ELR (cell line): Measurements from ENCODE around the gene ZNF277.

Experiments
- DNase-seq: peaks from one replicate; pipeline ENCODE4 v3.0.0-alpha.2; 2015; ENCODE audit warnings: low read depth

Gene ZNF277

DNA sequence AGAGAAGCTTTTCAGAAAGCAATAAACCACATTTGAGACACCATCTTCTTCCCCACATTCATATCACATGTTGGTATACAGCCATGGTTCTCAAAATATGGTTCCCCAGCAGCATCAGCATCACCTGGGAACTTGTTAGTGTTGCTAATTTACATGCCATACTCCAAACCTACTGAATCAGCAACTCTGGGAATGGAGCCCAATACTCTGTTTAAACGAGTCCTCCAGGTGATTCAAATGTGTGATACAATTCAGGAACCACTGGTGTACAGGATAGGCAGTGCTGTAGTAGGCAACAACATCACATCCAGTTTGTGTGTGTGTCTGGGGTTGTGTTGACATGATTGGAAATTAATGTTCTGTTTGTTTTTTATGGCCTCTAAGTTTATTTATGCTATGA, 47.7 kb downstream of the ZNF277 start:
- no peak for DNase-seq

GRCh38 chr7:112254709-112255387, 48.4 kb downstream of the ZNF277 start:
- no peak for DNase-seq

- no peak for DNase-seq
Observed at GRCh38 chr7:112255388-112255720, 48.9 kb downstream of the ZNF277 start.

- DNase-seq, result no peak
Observed at GRCh38 chr7:112257073-112257472, 50.6 kb downstream of the ZNF277 start.

DNA sequence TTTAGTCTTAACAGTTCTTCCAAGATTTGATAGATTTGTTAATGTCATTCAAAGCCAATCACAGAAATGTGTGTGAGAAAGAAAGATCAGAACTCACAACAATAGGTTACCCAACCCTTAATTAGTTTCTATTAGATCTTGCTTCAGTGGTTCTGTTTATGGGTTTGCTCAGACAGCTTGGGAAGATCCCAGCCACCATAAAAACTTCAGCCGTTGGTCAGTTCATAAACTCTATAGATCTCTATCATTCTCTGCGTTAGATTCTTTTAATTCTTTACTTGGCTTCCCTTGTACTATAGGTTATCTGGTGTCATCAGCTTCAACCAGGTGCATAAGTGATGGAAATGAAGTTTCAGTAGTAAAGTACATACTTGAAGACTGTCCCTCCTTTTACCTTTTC, 54.4 kb downstream of the ZNF277 start:
- DNase-seq, result no peak

- no peak for DNase-seq
Observed at GRCh38 chr7:112262036-112262435, 55.5 kb downstream of the ZNF277 start.

DNA sequence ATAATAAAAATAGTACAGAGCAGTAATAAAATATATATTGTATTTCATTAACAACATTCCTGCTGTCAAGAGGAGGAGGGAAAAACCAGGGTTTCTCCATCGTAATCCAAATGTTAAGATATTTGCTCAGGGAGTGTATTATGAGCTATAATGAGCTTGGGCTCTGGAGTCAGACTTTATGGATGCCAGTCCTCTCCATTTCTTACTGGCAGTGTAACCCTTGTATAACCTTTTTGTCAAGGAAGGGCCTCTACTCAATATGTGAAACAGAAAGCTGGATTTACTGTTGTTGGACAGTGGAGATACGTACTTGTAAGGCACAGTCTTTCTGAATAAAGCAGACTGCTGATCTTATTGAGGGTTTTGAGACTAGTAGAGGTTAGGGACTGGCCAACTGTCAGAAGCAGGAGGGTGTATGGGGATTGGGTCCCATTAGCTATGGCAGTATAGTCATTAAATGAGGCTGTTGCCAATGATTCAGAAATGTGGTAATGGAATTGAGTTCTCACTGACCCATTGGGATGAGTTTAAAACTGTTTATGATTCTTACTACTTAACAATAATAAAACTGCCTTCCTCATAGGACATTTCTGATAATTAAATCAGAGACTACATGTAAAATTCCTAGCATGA, 56.5 kb downstream of the ZNF277 start:
- no peak for DNase-seq

DNA sequence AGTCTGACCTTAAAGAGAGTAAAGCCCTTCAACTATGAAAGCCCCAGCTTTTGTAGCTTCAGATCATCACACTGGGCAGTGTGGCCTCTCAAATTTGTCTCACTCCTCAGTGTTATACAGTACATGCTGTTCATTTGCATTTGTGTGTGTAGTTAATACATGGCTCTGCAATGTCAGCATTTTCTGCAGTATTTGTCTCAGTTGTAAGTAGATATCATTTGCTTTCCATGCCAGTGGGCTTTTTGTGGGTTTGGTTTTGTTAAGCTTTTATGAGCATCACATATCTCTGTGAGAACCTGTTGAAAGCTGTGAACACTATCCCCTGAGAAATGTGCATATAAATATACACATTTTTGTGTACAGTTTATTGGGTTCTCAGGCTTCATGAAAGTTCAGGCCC, 57.0 kb downstream of the ZNF277 start:
- no peak for DNase-seq

GRCh38 chr7:112266141-112266540, 59.6 kb downstream of the ZNF277 start:
- DNase-seq, result no peak

DNA sequence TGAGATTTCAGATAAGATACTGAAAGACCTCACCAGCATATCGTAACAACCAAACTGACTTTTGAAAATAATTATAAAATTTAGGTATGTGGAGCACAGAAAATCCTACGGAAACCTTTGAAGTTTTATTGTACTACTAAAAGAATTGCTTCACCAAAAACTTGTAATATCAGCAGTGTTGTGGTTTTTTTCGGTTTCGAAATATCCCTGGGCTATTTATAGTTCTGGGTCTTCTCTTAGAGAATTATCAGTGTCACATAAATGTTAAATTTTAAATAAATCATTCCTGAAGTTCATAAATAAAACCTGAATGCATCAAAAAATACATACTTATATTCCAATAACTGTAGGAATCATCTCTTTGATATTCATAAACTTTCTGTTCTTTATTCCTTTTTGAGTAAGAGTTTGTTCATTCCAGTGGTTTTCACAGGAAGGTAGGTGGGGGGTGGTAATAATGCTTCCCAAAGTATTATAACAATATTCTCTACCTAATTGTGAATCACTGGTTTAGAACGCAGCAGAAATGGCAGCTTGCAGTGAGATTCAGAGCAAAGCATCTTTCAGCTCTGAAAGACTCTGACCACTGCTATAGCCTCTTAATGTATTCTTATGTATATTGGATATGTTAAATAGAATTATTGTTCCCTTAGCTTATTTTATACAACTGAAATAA, 60.2 kb downstream of the ZNF277 start:
- DNase-seq, result peak; percentile 69

GRCh38 chr7:112267944-112268691, 61.6 kb downstream of the ZNF277 start:
- DNase-seq, result no peak

GRCh38 chr7:112271162-112271561, 64.7 kb downstream of the ZNF277 start:
- no peak for DNase-seq

DNA sequence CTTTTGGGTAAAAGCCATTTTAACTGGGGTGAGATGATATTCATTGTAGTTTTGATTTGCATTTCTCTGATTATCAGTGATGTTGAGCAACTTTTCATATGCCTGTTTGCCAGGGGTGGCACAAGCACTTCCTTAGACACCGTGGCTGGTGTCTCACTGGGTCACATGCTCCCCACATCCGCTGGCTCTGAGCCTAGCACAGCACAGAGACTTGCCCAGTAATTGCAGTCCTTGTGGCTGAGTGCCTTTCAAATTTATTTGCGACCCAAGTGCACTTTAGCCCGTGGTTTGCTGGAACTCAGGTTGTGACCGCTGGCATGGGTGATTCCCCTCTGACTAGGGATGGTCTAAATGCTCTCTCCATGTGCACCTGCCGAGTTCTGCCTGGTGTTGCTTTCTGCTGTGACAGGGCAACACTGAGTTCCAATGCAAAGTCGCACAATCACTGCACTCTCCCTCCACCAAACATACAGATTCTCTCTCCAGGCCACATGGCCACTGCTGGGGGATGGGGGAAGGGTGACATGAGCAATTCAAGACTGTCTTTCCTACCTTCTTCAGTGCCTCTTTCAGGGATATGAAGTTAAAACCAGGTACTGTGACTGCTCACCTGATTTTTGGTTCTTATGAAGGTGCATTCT, 66.5 kb downstream of the ZNF277 start:
- DNase-seq, result no peak

DNA sequence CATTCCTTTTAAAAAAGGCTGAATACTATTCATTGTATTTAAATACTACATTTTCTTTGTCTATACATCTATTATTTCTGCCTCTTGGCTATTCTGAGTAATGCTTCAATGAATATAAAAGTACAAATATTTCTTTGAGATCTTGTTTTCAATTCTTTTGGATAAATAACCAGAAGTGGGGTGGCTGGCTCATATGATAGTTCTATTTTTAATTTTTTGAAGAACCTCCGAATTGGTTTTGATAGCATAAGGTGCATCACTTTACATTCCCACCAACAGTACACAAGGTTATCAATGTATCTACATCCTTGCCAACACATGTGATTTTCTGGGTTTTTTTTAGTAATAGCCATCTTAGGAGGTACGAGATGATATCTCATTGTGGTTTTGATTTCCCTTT, 72.5 kb downstream of the ZNF277 start:
- DNase-seq, result no peak

DNA sequence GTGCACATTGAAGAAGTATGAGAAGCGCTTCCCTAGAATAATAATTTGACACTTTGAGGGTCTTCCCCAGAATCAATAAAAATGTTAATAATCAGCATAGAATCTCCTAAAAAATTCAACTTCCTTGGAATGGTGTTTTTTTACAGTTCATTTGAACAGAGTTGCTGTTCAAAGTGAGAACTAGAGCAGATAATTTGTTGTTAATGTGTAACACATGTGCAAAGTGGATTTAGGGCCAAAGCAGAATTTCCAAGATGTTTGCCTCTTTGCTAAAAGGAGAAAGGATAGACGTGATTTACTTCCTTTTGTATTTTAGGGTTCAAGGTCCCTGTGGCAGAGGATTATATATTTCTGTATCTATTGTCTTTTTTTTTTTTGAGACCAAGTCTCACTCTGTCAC, 73.8 kb downstream of the ZNF277 start:
- no peak for DNase-seq

- DNase-seq, result no peak
Observed at GRCh38 chr7:112282476-112283188, 76.1 kb downstream of the ZNF277 start.

- DNase-seq, result no peak
Observed at GRCh38 chr7:112283382-112283910, 77.0 kb downstream of the ZNF277 start.

- no peak for DNase-seq
Observed at GRCh38 chr7:112286250-112287086, 80.0 kb downstream of the ZNF277 start.

GRCh38 chr7:112288301-112288700, 81.8 kb downstream of the ZNF277 start:
- DNase-seq, result no peak

DNA sequence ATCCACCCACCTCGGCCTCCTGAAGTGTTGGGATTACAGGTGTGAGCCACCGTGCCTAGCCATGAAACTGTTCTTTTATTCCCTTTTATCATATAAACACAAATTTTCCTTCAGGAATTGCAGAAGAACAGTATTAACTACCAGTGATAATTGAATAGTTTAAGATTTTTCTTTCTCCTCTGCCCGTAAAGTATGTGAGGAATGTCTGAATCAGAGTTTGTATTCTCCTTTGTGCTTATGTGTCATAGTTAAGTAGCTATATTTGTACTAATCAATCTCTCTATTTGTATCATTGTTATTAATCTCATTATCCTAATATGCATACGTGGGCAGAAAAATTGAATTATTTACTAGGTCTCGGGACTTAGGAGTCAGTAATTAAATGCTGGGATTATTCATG, 83.6 kb downstream of the ZNF277 start:
- DNase-seq, result peak; percentile 67

DNA sequence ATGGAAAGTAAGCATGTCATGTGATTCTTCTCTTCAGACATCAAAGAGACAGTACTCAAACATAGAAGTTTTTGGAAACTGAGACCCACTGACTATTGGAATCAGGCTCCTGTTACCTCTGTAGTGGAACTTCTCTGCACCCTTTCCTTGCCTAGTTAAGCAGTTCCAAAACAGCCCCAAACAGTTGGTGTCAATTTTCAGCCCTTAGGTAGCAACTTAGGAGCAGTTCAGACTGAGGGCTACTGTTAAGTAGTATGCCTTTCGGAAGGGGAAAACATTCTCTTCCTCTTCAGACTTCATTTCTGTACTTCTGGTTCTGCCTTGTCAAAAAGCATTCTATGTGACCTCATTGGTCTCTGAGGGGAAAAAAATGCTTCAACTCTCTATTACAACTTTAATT, 85.7 kb downstream of the ZNF277 start:
- DNase-seq, result no peak
